Activated CD8-positive, alpha-beta memory T cell treated with anti-CD3 and anti-CD28 coated beads, Interleukin-2, amount 50 U/mL, for 48 hours (primary cell): ENCODE data around the gene FAM120B.

Experiments
- DNase-seq: peaks from one replicate; pipeline ENCODE4 v3.0.0-alpha.2; 2020

FAM120B gene

DNA sequence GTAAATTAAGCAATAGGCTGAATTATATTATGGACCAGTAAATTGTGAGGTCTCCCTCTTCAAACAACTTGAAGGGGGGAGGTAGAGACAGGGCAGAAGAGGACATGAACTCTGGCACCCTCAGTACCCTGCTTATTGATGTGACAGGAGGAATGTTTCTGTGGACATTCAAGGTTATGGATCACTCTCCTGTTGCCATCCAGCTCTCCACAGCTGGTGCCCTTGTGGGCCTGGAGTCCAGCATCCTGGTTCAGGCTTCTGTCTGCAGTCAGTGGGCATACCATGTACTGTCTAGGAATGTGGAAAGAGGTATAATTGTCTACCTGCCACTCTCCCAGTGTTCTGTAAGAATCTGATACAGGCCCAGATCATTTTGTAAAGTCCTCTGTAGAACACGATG, 55.6 kb downstream of the FAM120B start:
- DNase-seq, result no peak

GRCh38 chr6:170363255-170363654, 56.7 kb downstream of the FAM120B start:
- no peak for DNase-seq

GRCh38 chr6:170365121-170365520, 58.6 kb downstream of the FAM120B start:
- no peak for DNase-seq

- no peak for DNase-seq
Measured at GRCh38 chr6:170365593-170365992, 59.0 kb downstream of the FAM120B start.

DNA sequence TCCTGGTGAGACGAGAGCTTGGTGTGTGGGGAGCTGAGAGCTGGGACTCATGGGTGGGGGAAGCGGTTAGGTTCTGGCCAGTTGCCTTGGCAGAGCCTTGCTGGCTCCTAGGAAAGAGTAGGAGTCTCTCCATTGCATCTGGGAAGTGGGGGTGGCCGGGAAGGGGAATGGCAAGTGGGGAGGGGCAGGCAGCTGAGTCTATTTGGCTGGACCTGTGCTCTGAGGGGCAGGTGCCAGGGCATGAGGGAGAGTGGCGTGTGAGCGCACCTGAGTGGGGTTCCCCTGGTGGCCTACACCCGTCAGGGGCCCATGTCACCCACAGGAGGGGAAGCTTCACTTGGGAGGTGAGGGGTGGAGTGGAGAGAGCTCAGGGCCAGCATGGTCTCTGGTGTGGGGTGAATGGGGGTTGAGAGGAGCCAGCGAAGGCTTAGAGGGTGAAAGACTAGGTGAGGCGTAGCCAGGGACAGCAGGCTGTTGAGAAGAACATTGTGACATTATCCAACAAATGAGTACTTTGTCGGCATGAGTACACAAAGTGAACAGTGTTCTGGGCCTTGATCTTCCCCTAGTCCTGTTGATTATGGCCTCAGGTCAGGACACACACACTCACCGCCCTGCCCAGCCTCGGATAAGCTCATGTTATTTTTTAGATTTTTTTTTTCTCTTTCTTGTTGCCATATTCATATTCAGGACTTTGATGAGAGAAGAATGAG, 59.8 kb downstream of the FAM120B start:
- no peak for DNase-seq

- DNase-seq, result no peak
Measured at GRCh38 chr6:170367241-170367640, 60.7 kb downstream of the FAM120B start.

GRCh38 chr6:170368544-170368943, 62.0 kb downstream of the FAM120B start:
- no peak for DNase-seq

- DNase-seq, result no peak
Measured at GRCh38 chr6:170369403-170369802, 62.8 kb downstream of the FAM120B start.

- no peak for DNase-seq
Measured at GRCh38 chr6:170370416-170370815, 63.9 kb downstream of the FAM120B start.

DNA sequence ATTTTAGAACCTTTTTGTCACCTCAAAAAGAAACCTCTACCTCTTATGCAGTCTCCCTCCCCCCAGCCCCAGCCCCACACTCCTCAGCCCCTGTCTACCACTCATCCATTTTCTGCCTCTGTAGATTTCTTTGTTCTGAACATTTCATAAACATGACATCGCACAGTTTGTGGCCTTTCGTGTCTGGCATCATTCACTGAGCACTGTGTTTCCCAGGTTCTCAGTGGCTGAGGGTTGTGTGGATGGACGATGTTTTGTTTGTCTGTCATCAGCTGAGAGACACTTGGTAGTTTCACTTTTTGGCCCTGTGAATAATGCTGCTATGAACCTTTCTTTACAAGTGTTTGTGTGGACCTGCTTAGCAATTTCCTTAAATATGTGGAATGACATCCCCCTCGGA, 64.5 kb downstream of the FAM120B start:
- DNase-seq, result no peak

- no peak for DNase-seq
Measured at GRCh38 chr6:170371588-170371987, 65.0 kb downstream of the FAM120B start.

GRCh38 chr6:170372380-170373325, 66.1 kb downstream of the FAM120B start:
- DNase-seq, result no peak

GRCh38 chr6:170374571-170375444, 68.2 kb downstream of the FAM120B start:
- DNase-seq, result no peak

- no peak for DNase-seq
Measured at GRCh38 chr6:170375661-170376060, 69.1 kb downstream of the FAM120B start.

GRCh38 chr6:170376386-170377043, 70.0 kb downstream of the FAM120B start:
- DNase-seq, result no peak

DNA sequence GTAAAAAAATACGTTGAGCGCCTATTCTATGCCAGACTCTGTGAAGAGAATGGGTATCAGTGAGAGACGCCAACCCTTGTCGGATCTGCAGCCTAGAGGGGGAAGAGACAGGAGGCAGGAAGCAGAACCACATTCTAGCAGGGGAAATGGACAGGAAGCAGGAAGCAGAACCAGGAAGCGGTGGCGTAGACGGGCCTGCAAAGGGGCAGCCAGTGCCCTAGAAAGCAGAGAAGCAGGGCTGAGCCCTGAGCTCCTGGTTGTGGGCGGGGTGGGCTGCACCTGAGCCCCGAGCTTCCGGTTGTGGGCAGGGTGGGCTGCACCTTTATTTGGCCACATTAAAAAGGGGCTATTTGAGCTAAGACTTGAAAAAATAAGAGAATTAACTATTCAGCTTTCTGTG, 71.9 kb downstream of the FAM120B start:
- DNase-seq, result no peak

- no peak for DNase-seq
Measured at GRCh38 chr6:170381562-170381961, 75.0 kb downstream of the FAM120B start.

DNA sequence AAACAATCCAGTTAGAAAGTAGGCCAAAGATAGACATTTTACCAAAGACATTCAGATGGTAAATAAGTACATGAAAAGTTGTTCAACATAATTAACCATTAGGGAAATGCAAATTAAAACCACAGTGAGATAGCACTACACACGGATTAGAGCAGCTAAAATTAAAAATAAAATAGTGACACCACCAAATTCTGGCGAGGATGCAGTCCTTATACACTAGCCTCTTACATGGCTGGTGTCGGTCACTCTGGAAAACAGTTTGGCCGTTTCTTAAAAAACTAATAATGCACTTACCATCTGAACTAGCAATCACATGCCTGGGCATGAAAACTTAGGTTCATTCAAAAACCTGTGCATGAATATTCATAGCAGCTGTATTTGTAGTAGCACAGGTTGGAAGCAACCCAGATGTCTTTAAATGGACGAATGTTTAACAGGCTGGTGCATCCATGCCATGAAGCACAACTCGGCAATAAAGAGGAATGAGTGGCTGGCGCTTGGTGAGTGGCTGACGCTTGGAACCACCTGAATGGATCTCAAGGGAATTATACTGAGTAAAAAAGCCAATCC, 77.0 kb downstream of the FAM120B start:
- DNase-seq, result no peak

DNA sequence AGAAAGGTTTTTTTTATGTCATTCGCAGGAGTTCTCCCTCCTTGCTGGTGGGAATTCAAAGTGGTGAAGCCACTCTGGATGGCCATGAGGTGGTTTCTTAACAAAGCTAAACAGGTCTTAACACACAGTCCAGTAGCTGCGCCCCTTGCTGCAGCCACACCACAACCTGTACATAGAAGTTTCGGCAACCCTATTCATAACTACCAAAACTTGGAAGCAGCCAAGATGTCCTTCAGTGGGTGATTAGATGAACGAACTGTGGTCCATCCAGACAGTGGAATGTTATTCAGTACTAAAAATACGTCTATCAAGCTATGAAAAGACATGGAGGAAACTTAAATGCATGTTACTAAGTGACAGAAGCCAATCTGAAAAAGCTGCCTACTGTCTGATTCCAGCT, 78.9 kb downstream of the FAM120B start:
- no peak for DNase-seq

DNA sequence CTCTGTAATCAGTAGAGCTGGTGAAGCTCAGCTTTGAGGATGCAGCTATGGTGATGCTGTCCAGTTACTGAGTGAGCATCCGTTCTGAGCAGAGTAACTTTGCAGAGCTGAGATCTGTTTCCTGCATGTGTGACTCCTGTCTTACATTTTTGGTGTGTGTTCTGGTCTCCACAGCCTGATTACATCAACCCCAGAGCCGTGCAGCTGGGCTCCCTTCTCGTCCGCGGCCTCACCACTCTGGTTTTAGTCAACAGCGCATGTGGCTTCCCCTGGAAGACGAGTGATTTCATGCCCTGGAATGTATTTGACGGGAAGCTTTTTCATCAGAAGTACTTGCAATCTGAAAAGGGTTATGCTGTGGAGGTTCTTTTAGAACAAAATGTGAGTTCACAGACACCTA, 81.6 kb downstream of the FAM120B start:
- no peak for DNase-seq

DNA sequence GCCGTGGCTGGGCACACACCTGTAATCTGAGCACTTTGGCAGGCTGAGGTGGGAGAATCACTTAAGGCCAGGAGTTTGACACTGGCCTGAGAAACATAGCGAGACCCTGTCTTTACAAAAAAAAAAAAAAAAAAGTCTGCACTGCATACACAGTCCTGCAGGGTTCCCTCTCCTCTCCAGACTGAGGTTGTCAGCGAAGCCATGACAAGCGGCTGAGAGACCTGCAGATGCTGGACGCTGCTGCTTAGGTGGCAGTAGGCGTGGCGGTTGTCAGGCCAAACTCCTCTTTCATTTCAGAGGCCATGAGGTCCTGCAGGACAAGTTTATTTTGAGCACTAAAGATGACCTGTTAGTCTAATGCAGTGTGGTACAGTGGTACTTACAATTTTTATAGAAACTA, 86.5 kb downstream of the FAM120B start:
- no peak for DNase-seq

GRCh38 chr6:170393807-170394399, 87.3 kb downstream of the FAM120B start:
- DNase-seq, result peak; percentile 63
